HTERT RPE-1 (cell line): ENCODE data around the gene TEKTIP1.
"Not testable (repeated sequence)": the region's sequence is repeated elsewhere in the genome, so short reads cannot be mapped to it uniquely, and the experiment has no call there.

Source experiments
- in situ Hi-C: fragments of 300-500 bp; cut with MboI; formaldehyde crosslinking; loops from 4 replicates; pipeline ENCODE4 v1.14.3; 2020; ENCODE audit warnings: low sequenced_read_pairs

The TEKTIP1 gene

DNA sequence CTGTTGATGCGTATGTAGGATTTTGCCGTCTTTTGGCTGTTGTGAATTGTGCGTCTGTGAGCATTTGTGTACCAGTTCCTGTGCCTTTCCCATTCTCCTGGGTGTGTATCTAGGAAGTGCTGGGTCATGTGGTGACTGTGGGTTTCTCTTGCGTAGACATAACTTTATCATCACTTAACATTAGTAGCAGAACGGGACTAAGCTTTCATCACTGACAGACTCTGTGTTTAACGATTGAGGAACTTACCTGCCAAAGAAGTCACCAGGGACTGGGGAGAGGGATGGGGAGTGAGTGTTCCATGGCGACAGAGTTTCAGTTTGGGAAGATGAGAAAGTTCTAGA, 17.9 kb upstream of the TEKTIP1 start:
- in situ Hi-C loops = no loop called here

DNA sequence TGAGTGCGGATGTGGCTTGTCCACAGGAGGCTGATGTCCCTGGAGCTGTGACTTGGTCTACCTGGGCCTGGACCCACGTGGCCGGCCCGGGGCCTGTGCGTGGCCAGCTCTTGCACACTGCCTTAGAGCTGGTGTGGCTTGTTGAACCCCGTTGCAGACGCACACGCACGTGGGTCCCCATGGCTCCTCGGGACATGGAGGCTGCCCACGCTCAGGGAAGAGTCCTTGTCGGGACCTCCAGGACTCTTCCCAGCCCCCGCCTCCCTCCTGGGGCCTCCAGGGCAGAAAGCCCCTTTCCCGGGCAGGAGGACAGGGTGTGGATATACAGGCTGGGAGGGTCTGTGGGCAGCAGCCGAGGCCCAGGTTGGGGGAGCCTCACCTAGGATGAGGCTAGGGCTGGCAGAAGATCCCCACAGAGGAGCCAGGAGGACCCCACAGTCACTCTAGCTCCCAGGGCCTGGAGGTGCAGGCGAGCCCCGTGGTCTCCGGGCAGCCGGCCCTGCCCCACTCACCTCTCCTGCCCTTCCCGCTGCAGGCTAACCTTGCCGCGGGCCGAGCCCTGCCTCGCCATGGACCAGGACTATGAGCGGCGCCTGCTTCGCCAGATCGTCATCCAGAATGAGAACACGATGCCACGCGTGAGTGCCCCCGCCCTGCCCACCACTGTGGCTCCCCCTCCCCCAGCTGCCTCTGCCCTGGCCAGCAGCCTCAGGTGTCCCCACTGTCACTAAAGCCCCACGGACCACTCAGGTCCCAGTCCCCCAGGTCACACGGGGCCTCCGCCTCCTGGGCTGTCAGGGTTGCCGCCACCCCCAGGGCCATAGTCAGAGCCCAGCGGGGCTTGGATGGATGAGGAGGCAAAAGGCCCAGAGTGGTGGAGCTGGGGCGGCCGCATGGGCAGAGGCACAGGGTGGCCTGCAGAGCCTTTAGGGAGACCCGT, 16.3 kb upstream of the TEKTIP1 start:
- in situ Hi-C loops = no loop called here

DNA sequence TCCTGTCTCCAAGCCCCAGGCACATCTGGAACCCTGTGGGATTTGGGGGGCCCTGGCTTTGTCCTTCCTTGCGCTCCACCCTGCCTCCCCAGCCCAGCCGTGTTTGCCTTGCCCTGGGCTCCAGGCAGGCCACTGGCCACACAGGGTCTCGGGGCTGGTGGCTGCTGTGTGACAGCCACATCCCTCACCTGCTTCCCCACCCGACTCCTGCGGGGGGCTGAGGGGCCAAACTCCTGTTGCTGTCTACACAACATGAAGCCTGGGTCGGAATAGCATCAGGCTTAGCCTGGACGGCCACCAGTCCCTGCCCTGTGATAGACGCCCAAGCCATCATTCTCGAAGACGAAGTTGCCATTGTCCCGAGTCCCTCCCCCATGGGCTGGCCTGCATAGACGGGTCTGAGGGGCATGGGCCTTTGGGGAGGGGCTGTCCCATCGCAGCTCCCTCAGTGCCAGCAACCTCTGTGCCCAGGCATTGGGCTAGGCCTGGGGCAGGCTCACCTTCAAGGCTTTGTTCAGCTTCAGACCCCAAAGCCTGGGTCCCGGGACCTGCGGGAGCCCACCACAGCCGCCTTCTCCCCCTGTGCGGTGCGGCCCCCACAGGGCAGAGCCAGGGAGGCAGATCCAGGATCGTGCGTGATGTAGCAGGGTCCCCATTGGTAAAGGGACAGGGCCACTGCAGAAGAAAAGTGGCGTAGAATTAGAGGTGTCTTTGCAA, 15.5 kb upstream of the TEKTIP1 start:
- in situ Hi-C loops = no loop called here

- in situ Hi-C loops = no loop called here
Measured at GRCh38 chr19:3524078-3524842, 14.7 kb upstream of the TEKTIP1 start.

DNA sequence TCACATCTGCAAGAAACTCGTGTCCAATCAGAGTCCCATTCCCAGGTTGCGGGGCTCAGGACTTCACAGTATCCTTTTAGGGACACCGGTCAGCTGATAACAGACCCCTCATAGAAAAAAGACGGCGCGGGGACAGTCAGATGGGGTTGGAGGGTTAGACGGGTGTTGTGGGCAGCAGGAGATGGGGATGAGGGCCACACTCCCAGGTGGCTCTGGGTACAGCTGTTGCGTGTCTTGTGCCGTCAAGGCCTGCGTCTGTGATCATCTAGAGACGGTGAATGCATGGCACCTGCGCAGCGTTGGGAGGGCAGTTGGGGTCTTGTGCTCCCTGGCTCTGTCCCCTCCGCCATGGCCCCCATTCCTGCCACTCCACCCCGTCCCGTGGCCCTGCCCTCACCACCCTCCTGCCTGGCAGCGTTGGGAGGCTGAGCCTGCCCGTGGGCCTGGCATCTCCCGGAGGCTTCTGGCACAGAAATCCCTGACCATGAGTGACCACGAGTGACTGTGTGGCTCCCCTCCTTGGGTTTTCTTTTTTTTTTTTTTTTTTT, 14.0 kb upstream of the TEKTIP1 start:
- in situ Hi-C loops = no loop called here

DNA sequence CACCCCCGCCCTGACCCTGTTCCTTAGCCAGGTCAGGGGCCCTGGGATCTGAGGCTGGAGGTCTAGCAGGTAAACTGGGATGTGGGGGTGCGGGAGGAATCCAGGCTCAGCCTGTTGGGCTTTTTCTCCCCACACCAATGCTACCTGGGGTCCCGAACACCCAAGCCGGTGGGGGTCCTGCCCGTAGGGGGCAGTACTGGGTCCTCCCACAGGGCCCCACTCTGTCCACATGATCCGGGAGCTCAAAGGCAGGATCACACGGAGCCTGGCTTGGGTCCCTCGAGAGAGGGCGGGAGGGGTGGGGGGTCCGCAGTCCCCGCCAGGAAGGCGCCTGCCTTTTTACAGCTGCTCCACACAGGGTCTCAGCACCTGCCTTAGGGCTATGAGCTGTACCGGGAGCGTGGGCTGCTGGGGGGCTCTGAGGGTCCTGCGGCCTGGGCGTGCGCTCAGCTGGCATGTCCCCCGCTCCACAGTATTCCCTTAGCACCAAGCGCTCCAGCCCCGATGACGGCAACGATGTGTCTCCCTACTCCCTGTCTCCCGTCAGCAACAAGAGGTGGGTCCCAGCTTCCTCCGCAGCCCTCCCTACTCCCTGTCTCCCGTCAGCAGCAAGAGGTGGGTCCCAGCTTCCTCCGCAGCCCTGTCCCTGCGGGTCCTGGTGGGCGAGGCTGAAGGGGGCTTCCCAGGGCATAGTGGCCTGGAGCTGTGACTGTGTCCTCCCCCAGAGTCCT, 12.3 kb upstream of the TEKTIP1 start:
- in situ Hi-C loops = no loop called here

- in situ Hi-C loops = no loop called here
Measured at GRCh38 chr19:3527238-3527910, 11.6 kb upstream of the TEKTIP1 start.

- in situ Hi-C loops = no loop called here
Measured at GRCh38 chr19:3528080-3528479, 10.9 kb upstream of the TEKTIP1 start.

- in situ Hi-C loops = no loop called here
Measured at GRCh38 chr19:3528539-3529211, 10.3 kb upstream of the TEKTIP1 start.

- in situ Hi-C loops = not testable (repeated sequence)
Measured at GRCh38 chr19:3529299-3529698, 9.7 kb upstream of the TEKTIP1 start.

- in situ Hi-C loops = no loop called here
Measured at GRCh38 chr19:3530389-3530788, 8.6 kb upstream of the TEKTIP1 start.

GRCh38 chr19:3531716-3532115, 7.3 kb upstream of the TEKTIP1 start:
- in situ Hi-C loops = no loop called here

- in situ Hi-C loops = no loop called here
Measured at GRCh38 chr19:3532154-3532786, 6.7 kb upstream of the TEKTIP1 start.

GRCh38 chr19:3533033-3533432, 5.9 kb upstream of the TEKTIP1 start:
- in situ Hi-C loops = no loop called here

DNA sequence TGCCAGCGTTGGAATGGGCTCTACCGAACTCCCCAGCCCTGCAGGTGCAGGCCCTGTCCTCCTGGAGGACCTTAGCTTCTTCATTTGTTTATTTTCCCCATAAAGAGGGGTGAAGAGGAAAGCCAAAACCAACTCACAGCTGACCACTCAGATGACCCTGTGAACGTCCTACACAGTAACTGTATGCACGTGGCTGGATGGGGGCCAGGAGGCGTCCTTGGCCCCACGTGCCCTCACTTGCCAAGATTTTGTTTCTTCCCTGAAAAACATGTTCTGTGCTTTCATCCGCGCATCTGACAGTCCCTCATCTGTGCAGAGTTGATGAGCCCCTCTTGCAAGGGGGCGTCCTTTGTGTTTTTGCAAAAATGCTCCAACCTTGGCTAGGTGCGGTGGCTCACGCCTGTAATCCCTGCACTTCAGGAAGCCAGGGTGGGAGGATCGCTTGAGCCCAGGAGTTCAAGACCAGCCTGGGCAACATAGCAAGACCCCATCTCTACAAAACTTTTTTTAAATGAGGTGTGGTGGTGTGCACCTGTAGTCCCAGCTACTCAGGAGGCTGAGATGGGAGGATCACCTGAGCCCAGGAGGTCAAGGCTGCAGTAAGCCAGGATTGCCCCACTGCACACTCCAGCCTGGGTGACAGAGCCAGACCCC, 5.3 kb upstream of the TEKTIP1 start:
- in situ Hi-C loops = no loop called here

- in situ Hi-C loops = no loop called here
Measured at GRCh38 chr19:3534375-3535234, 4.4 kb upstream of the TEKTIP1 start.

GRCh38 chr19:3535235-3535535, 3.8 kb upstream of the TEKTIP1 start:
- in situ Hi-C loops = no loop called here

GRCh38 chr19:3535563-3535965, 3.4 kb upstream of the TEKTIP1 start:
- in situ Hi-C loops = no loop called here
